Activated CD4-positive, CD25-positive, alpha-beta regulatory T cell treated with anti-CD3 and anti-CD28 coated beads, Interleukin-2, amount 50 U/mL, for 72 hours (primary cell): ENCODE results near the gene MAEA.

Experiments used
- DNase-seq: peaks from one replicate; pipeline ENCODE4 v3.0.0; 2021

MAEA gene

GRCh38 chr4:1250527-1250812 lies 39.2 kb upstream of the MAEA start:
- no peak for DNase-seq

GRCh38 chr4:1250921-1251772 lies 38.5 kb upstream of the MAEA start:
- no peak for DNase-seq

GRCh38 chr4:1251773-1252066 lies 38.0 kb upstream of the MAEA start:
- DNase-seq = no peak

GRCh38 chr4:1252928-1253492 lies 36.7 kb upstream of the MAEA start:
- no peak for DNase-seq

- DNase-seq = no peak
These were observed 35.9 kb upstream of the MAEA start for GRCh38 chr4:1253831-1254230.

- DNase-seq = no peak
These were observed 34.5 kb upstream of the MAEA start for GRCh38 chr4:1255151-1255550.

GRCh38 chr4:1255699-1256098 lies 34.0 kb upstream of the MAEA start:
- DNase-seq = no peak

GRCh38 chr4:1258457-1258856 lies 31.2 kb upstream of the MAEA start:
- DNase-seq = no peak

GRCh38 chr4:1259966-1260365 lies 29.7 kb upstream of the MAEA start:
- no peak for DNase-seq

- no peak for DNase-seq
These were observed 29.1 kb upstream of the MAEA start for GRCh38 chr4:1260418-1261106.

GRCh38 chr4:1261107-1261928 lies 28.4 kb upstream of the MAEA start:
- DNase-seq = no peak

GRCh38 chr4:1264942-1265341 lies 24.7 kb upstream of the MAEA start:
- DNase-seq = no peak

- DNase-seq = no peak
These were observed 24.3 kb upstream of the MAEA start for GRCh38 chr4:1265351-1265750.

GRCh38 chr4:1266881-1267763 lies 22.6 kb upstream of the MAEA start:
- DNase-seq = no peak

GRCh38 chr4:1269209-1269608 lies 20.5 kb upstream of the MAEA start:
- no peak for DNase-seq

- no peak for DNase-seq
These were observed 18.0 kb upstream of the MAEA start for GRCh38 chr4:1271686-1272085.

GRCh38 chr4:1274871-1275270 lies 14.8 kb upstream of the MAEA start:
- DNase-seq = no peak

GRCh38 chr4:1276984-1277383 lies 12.7 kb upstream of the MAEA start:
- no peak for DNase-seq

GRCh38 chr4:1277667-1278665 lies 11.7 kb upstream of the MAEA start:
- DNase-seq = no peak

GRCh38 chr4:1279253-1279652 lies 10.4 kb upstream of the MAEA start:
- DNase-seq = no peak

- no peak for DNase-seq
These were observed 6.0 kb upstream of the MAEA start for GRCh38 chr4:1283711-1284110.
